Upper lobe of left lung (tissue), 4 donors: ENCODE results near the gene MINDY4B.

Experiments used
- CTCF ChIP-seq, 6 experiments: fragments of 450-650 bp in 4 of 6; fragments of 200-600 bp in 2 of 6; sonication (generic) in 2 of 6; IDR thresholded peaks; one replicate each; pipeline ENCODE4 v1.5.1; 2016 to 2019; ENCODE audit warnings: antibody characterized with exemption in 6 of 6
- POLR2A ChIP-seq, 4 donors: fragments of 450-650 bp; IDR thresholded peaks; one replicate each; pipeline ENCODE4 v1.5.1; 2016 to 2017; ENCODE audit warnings: antibody characterized with exemption in 4 of 4, mild to moderate bottlenecking in 2 of 4
- POLR2AphosphoS5 ChIP-seq, 2 donors: sonication (generic); formaldehyde crosslinking; IDR thresholded peaks; one replicate each; pipeline ENCODE4 v1.5.1; 2017; ENCODE audit warnings: antibody characterized with exemption in 2 of 2

GRCh38 chr3:150920236-150920635 is 15.0 kb upstream of the MINDY4B start:
- TF ChIP-seq POLR2A (IDR thresholded peaks at IDR 0.05) (no peak), CTCF (IDR thresholded peaks at IDR 0.05) (no peak), POLR2AphosphoS5 (IDR thresholded peaks at IDR 0.05) (no peak)
